ENCODE data around the gene KRTAP5-8. TPM values are rescaled to one million over a fixed set of nuclear protein-coding genes. Genes with fewer than 3 reads are reported as not detected.

KRTAP5-8 gene
- total RNA-seq, 4 donors from 2014 or later: 0.82 TPM; not detected in 3

DNA sequence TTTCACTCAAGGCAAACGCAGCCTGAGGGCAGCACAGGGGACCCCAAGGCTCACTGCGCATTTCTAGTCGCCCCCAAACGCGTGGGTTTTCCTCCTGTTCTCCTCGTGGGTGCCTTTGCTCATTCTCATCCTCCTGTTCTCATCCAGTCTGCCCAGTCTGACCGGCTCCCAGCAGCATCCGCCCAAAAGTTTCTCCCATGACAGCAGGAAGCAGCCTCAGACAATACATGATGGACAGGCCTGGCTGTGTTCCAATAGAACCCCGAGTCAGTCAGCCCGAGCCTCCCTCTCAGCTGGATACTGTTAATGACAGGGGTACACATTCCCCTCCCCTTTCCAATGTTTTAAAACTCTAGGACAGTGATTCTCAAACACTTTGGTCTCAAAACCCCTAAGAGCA, 33.3 kb upstream of the KRTAP5-8 start:
- H3K4me1 ChIP-seq: peaks cover 0 to 4% of the 10 kb centered on the region in 2 donors
- no peaks in the 10 kb centered on the region for H3K27me3 ChIP-seq
- TF ChIP-seq POLR2A (IDR thresholded peaks at IDR 0.05): no peak
- TF ChIP-seq, protein P1, sequence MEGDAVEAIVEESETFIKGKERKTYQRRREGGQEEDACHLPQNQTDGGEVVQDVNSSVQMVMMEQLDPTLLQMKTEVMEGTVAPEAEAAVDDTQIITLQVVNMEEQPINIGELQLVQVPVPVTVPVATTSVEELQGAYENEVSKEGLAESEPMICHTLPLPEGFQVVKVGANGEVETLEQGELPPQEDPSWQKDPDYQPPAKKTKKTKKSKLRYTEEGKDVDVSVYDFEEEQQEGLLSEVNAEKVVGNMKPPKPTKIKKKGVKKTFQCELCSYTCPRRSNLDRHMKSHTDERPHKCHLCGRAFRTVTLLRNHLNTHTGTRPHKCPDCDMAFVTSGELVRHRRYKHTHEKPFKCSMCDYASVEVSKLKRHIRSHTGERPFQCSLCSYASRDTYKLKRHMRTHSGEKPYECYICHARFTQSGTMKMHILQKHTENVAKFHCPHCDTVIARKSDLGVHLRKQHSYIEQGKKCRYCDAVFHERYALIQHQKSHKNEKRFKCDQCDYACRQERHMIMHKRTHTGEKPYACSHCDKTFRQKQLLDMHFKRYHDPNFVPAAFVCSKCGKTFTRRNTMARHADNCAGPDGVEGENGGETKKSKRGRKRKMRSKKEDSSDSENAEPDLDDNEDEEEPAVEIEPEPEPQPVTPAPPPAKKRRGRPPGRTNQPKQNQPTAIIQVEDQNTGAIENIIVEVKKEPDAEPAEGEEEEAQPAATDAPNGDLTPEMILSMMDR (IDR thresholded peaks at IDR 0.05 in 4 of 5, conservative IDR thresholded peaks at IDR 0.05 in 1 of 5): no peak
- no peaks in the 10 kb centered on the region for H3K9me3 ChIP-seq
- no peak overlapping the region for H3K27ac ChIP-seq
- DNase-seq (no peak), ATAC-seq (no peak)
- no peak overlapping the region for H3K4me3 ChIP-seq
- H3K36me3 ChIP-seq: peaks cover 0 to 8% of the 10 kb centered on the region in 2 donors
- intact Hi-C loops (cut with DNase I; ENCODE audit: low total_unique reads) (no loop called here), in situ Hi-C loops (cut with MboI; ENCODE audit: low sequenced_read_pairs in 4 of 4) (no loop called here)

DNA sequence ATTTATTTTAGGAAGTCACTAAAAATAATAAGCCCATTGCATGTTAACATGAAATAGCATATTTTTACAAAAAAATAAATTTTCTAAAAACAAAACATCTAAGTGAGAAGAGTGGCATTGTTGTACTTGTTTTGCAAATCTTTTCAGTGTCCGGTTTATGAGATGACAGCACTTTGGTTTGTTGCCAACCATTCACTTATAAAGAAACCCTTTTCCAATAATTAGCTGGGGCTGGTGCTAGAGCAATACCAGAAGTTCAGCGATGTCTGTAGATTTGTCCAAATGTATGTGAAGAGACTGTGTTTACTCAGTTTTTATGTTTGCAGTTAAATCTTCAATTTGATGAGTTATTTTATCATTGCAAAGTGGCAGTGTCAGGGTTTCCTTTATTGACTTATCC, 32.8 kb upstream of the KRTAP5-8 start:
- Histone ChIP-seq H3K4me3 (no peak overlapping the region), H3K36me3 (peaks cover 0 to 8% of the 10 kb centered on the region in 2 donors), H3K9me3 (no peaks in the 10 kb centered on the region), H3K27me3 (no peaks in the 10 kb centered on the region), H3K4me1 (peaks cover 0 to 4% of the 10 kb centered on the region in 2 donors), H3K27ac (no peak overlapping the region)
- ATAC-seq: no peak
- no peak for DNase-seq
- TF ChIP-seq, protein P1 (IDR thresholded peaks at IDR 0.05 in 4 of 5, conservative IDR thresholded peaks at IDR 0.05 in 1 of 5): no peak
- no peak for TF ChIP-seq POLR2A (IDR thresholded peaks at IDR 0.05)
- intact Hi-C loops (cut with DNase I; ENCODE audit: low total_unique reads): no loop called here
- in situ Hi-C loops (cut with MboI; ENCODE audit: low sequenced_read_pairs in 4 of 4): no loop called here

DNA sequence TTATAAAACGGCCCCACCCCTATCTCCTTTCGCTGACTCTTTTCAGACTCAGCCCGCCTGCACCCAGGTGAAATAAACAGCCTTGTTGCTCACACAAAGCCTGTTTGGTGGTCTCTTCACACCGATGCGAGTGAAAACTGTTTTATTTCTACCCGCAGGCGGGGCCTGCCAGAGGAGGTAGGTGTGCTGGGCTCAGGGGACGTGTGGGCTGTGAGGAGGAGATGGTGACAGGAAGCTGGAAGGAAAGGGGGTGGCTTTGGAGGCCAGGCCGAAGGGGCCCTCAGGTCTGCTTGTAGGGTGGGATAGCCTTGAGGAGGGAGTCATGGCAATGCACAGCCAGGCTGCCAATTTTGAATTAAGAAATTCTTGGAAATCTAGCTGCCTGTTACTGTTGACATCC, 32.0 kb upstream of the KRTAP5-8 start:
- TF ChIP-seq POLR2A (IDR thresholded peaks at IDR 0.05): no peak
- TF ChIP-seq, protein P1 (IDR thresholded peaks at IDR 0.05 in 4 of 5, conservative IDR thresholded peaks at IDR 0.05 in 1 of 5): no peak
- H3K36me3 ChIP-seq: peaks cover 0 to 8% of the 10 kb centered on the region in 2 donors
- in situ Hi-C loops (cut with MboI; ENCODE audit: low sequenced_read_pairs in 4 of 4): no loop called here

DNA sequence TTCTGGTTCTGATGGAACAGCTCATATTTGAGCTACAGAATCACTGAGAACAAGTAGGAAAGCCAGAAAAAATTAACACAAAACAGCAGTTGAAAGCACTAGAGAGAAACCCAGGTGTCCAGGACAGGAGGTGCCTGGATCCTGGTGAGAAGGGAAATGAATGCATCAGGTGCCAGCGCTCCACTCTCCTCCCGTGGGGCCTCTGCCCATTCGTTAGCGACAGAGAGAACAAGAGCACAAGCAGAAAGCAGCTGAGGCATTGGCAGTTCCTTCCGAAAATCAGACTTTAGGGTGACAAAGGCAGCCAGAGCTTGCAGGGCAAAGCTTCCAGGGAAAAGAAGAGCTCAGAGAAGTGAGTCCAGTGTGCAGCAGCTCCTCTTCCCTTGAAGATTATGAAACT, 30.7 kb upstream of the KRTAP5-8 start:
- in situ Hi-C loops (cut with MboI; ENCODE audit: low sequenced_read_pairs in 4 of 4) (no loop called here), intact Hi-C loops (cut with DNase I; ENCODE audit: low total_unique reads) (no loop called here)
- Histone ChIP-seq H3K36me3 (no peaks in the 10 kb centered on the region), H3K9me3 (no peaks in the 10 kb centered on the region), H3K4me3 (no peak overlapping the region), H3K27me3 (no peaks in the 10 kb centered on the region), H3K27ac (no peak overlapping the region), H3K4me1 (no peaks in the 10 kb centered on the region)
- ATAC-seq (no peak), DNase-seq (no peak)
- TF ChIP-seq, protein P1 (IDR thresholded peaks at IDR 0.05 in 4 of 5, conservative IDR thresholded peaks at IDR 0.05 in 1 of 5): no peak
- no peak for TF ChIP-seq POLR2A (IDR thresholded peaks at IDR 0.05)

More for the DNA sequence above, 32.0 kb upstream of the KRTAP5-8 start:
- Histone ChIP-seq H3K9me3 (no peaks in the 10 kb centered on the region), H3K4me3 (no peak overlapping the region), H3K27ac (no peak overlapping the region), H3K27me3 (no peaks in the 10 kb centered on the region), H3K4me1 (no peaks in the 10 kb centered on the region)
- DNase-seq (no peak), ATAC-seq (no peak)
- intact Hi-C loops (cut with DNase I; ENCODE audit: low total_unique reads): no loop called here

Measured in gastrocnemius medialis (tissue), 4 donors.